Omental fat pad (tissue), 4 donors: Measurements from ENCODE around the gene AKT1S1. TPM values are rescaled to one million over a fixed set of nuclear protein-coding genes. Genes with fewer than 3 reads are reported as not detected.

Experiments
- ATAC-seq: fragments of 150-250 bp; one replicate; pipeline ENCODE4 v1.9.1; 2016; ENCODE audit warnings: mild to moderate bottlenecking, moderate library complexity; ENCODE audit not compliant: low FRiP score
- DNase-seq: peaks from one replicate; pipeline ENCODE4 v3.0.0-alpha.2; 2019; ENCODE audit warnings: low spot score
- total RNA-seq, 4 donors: library from RNA; depleted of rRNA; stranded (reverse); fragments of >200 nt; gene quantifications; one replicate each; pipeline ENCODE4 v1.1.0, GENCODE V29; 2016
- TF ChIP-seq, protein P1 (sequence below), 3 donors: fragments of 450-650 bp; IDR thresholded peaks; one replicate each; pipeline ENCODE4 v1.5.1; 2016 to 2017; ENCODE audit warnings: antibody characterized with exemption in 3 of 3, mild to moderate bottlenecking in 3 of 3, moderate library complexity in 2 of 3

AKT1S1 gene
- total RNA-seq, 4 donors from 2014 or later, result 12.2 to 18.3 (median 14.7) TPM

DNA sequence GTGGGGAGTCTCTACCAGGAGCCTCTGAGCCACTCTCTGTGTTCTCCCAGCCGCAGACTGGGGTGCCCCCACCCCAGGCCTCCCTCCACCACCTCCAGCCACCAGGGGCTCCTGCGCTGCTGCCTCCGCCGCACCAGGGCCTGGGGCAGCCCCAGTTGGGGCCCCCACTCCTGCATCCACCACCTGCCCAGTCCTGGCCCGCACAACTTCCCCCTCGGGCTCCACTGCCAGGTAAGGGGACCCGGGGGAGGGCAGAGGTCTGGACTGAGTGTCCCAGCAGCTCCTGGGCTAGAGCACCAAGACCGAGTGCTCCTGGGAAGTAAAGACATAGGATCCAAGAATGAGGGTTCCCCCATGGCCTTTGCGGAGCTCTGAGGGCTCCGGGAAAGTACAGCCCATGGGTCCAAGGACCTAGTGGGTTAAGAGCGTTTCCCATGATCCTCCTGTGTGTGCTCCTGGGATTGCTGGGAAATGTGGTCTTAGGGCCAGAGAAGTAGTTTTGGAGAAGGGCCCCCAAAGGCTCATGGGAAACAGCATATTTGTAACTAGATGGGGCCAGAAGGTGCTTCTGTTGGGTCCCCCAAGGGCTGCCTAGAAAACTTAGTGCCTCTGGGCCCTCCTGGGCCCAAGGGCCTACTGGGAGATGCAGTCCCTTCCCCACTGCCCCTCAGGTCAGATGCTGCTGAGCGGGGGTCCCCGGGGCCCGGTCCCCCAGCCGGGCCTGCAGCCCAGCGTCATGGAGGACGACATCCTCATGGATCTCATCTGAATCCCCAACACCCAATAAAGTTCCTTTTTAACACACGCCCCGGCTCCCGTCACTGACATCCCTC is 40.8 kb downstream of the AKT1S1 start:
- TF ChIP-seq, protein P1, sequence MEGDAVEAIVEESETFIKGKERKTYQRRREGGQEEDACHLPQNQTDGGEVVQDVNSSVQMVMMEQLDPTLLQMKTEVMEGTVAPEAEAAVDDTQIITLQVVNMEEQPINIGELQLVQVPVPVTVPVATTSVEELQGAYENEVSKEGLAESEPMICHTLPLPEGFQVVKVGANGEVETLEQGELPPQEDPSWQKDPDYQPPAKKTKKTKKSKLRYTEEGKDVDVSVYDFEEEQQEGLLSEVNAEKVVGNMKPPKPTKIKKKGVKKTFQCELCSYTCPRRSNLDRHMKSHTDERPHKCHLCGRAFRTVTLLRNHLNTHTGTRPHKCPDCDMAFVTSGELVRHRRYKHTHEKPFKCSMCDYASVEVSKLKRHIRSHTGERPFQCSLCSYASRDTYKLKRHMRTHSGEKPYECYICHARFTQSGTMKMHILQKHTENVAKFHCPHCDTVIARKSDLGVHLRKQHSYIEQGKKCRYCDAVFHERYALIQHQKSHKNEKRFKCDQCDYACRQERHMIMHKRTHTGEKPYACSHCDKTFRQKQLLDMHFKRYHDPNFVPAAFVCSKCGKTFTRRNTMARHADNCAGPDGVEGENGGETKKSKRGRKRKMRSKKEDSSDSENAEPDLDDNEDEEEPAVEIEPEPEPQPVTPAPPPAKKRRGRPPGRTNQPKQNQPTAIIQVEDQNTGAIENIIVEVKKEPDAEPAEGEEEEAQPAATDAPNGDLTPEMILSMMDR (IDR thresholded peaks at IDR 0.05), result no peak
- DNase-seq, result no peak
- no peak for ATAC-seq

GRCh38 chr19:49835562-49835961 is 41.6 kb downstream of the AKT1S1 start:
- TF ChIP-seq, protein P1 (IDR thresholded peaks at IDR 0.05), result no peak
- DNase-seq (no peak), ATAC-seq (no peak)

- ATAC-seq (no peak), DNase-seq (no peak)
- TF ChIP-seq, protein P1 (IDR thresholded peaks at IDR 0.05), result no peak
Measured at GRCh38 chr19:49833599-49833998, 43.6 kb downstream of the AKT1S1 start.

GRCh38 chr19:49832556-49832955 is 44.6 kb downstream of the AKT1S1 start:
- DNase-seq, result no peak
- TF ChIP-seq, protein P1 (IDR thresholded peaks at IDR 0.05), result no peak
- no peak for ATAC-seq

- TF ChIP-seq, protein P1 (IDR thresholded peaks at IDR 0.05), result no peak
- ATAC-seq (no peak), DNase-seq (no peak)
Measured at GRCh38 chr19:49831592-49831991, 45.6 kb downstream of the AKT1S1 start.

GRCh38 chr19:49830766-49831165 is 46.4 kb downstream of the AKT1S1 start:
- TF ChIP-seq, protein P1 (IDR thresholded peaks at IDR 0.05), result no peak
- ATAC-seq, result no peak
- no peak for DNase-seq

DNA sequence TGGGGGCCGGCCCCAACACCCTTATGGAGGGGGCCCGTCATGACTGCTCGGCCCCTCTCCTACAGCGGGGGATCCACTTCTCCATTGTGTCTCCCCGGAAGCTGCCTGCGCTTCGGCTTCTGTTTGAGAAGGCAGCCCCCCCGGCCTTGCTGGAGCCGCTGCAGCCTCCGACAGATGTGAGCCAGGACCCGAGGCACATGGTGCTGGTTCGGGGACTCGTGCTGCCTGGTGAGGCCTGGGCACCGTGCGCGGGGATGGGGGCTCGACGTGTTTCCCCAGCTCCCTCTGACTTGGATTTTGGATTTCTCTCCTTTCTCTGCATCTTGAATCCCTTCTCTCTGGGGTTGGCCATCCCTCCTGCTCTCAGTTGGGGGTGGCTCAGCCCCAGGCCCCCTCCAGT is 47.4 kb downstream of the AKT1S1 start:
- TF ChIP-seq, protein P1 (IDR thresholded peaks at IDR 0.05), result no peak
- no peak for DNase-seq
- ATAC-seq, result no peak
